NCI-H524 (cell line): ENCODE measurements around the gene NPW.
"Not testable (repeated sequence)": the region's sequence is repeated elsewhere in the genome, so short reads cannot be mapped to it uniquely, and the experiment has no call there.

Experiments
- DNase-seq, 2 experiments: peaks; one replicate each; lab custom pipeline; 2025; lab: John Stamatoyannopoulos, UW

The NPW gene

DNA sequence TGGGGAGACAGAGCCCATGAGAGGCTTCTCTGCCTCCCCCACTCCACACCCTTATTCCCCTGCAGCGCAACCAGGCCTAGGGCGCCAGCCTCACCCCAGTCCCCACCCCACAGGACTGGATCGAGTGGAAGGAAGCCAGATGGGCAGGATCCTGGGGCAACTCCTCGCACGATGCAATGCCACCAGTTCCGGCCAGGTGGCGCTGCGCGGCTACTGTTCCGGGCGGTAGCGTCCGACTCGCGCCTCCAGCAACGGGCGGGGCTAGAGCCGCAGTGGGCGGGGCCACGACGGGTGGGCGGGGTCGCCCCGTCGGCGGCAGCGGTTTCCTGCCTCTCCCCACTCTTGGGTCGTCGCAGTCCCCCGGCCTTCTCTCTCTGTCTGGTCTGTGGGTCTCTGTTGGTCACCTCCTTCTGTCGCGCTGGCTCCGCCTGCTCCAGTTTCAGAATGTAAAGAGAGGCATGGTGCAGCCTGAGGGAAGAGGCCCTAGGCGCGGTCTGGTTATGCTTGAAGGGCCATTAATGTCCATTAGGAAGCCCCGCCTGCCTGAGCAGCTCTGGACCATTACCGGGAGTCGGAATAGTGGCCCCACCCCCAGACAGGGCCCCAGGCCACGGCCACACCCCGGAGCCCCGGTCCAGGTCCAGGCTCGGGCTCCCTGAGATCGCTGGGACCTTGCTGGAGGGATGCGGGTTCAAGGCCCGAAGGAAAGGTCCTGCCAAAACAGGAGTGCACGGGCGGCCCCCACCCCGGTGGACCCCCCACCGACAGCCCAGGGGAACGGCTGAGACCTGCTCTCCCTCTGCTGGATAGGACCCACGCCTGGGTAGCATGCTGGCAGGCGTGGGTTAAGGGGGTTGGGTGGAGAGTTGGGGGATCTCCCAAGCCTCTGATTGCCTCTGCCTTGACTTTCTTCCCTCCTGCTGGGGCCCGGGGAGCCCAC, 3.8 kb downstream of the NPW start:
- peak; percentile 65 to 94 for DNase-seq

- no peak for DNase-seq
Observed at GRCh38 chr16:2024032-2024420, 4.4 kb downstream of the NPW start.

- no peak for DNase-seq
Observed at GRCh38 chr16:2025251-2025650, 5.7 kb downstream of the NPW start.

GRCh38 chr16:2025878-2026460, 6.4 kb downstream of the NPW start:
- no peak for DNase-seq

DNA sequence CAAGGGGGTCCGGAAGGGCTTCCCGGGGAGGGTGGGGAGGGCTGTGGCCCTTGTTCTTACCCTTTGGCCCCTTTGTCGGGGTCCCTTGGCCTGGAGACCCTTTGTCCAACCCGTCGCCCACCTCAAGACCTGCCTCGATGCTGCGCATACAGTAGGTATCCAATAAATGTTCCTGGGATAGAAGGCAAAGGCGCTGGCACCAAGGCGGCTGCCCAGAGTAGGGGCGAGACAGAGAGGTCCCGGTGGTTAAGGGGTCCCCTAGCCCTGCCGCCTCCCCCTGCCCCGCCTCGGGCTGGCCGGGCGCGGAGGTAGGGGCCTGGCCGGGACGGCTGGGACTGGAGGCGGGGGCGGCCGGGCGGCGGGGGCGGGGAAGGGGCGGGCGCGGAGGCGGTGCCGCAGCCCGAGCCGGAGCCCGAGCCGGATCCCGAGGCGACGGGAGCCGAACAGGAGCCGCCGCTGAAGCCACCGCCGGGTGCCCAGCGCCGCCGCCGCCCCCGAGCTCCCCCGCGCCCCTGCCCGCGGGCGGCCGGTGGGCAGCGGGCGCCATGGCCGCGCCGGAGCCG, 7.0 kb downstream of the NPW start, which contains the start of gene NHERF2:
TSS of gene NHERF2 (plus strand) at position 442 of the 563 bp plus-strand sequence. CDS start at position 546, 104 bp downstream.
- peak in 1 of 2 experiments; percentile 28 for DNase-seq

- peak in 1 of 2 experiments; percentile 42 for DNase-seq
Observed at GRCh38 chr16:2027024-2028010, 7.7 kb downstream of the NPW start.

DNA sequence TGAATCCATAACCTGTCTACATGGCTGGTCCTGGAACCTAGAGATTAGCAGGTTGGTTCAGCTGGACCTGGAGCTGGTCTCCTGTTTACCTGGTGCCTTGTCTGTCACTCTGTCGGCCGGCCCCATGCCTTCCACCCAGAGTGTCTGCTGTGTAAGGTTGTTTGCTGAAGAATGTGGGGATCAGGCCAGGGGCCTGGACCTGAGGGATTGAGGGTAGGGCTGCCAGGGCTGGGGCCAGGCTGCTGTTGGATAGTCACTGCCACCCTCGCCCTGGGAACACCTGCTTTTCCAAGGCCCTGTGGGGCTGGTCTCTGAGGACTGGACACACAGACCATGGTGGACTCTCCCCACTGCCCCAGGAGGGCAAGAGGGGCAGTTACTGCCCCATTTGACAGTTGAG, 8.6 kb downstream of the NPW start:
- no peak for DNase-seq

- DNase-seq, result no peak
Observed at GRCh38 chr16:2028620-2029220, 9.1 kb downstream of the NPW start.

GRCh38 chr16:2029350-2029749, 9.8 kb downstream of the NPW start:
- no peak for DNase-seq

DNA sequence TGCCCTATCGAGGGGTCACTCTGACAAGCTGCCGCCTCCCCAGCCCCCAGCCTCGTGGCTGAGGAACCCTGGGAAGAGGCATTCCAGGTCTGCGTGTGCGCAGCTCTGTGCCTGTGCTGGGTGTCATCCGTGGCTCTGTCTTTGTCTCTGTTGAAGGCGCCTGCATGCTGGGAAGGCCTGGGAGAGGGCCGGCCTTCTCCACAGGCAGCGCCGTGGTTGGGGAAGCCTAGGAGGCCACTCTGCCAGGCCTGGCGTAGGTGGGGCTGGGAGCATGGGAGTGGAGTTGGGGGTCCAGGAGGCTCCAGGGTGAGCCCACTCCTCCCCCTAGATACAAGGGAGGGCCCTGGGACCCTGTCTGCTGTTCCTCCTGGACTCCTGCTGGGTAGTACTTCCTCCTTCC, 10.5 kb downstream of the NPW start:
- no peak for DNase-seq

DNA sequence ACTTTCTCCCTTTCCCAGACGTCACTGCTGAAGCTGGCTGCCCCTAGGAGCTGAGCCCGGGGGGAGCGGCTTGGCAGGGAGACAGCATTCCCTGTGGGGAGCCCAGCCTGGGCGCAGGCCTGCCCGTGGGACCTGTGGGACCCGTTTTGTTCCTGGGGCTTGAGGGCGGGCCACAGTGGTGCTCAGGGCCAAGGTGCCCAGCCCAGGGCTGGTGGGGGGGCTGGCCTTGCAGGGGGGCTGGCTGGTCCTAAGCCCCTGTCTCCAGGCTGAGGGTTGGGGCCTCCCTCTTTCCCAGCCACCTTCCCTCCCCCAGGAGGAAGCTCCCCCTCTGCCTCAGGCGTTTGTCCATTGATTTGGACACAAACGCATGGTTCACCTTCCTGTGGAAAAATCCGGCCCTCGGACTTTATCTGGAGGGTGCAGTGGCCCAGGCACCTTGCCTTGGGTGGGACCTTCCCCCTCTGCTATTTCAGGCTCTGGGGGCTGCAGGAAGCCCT, 11.5 kb downstream of the NPW start:
- no peak for DNase-seq

- no peak for DNase-seq
Observed at GRCh38 chr16:2032285-2033056, 12.9 kb downstream of the NPW start.

DNA sequence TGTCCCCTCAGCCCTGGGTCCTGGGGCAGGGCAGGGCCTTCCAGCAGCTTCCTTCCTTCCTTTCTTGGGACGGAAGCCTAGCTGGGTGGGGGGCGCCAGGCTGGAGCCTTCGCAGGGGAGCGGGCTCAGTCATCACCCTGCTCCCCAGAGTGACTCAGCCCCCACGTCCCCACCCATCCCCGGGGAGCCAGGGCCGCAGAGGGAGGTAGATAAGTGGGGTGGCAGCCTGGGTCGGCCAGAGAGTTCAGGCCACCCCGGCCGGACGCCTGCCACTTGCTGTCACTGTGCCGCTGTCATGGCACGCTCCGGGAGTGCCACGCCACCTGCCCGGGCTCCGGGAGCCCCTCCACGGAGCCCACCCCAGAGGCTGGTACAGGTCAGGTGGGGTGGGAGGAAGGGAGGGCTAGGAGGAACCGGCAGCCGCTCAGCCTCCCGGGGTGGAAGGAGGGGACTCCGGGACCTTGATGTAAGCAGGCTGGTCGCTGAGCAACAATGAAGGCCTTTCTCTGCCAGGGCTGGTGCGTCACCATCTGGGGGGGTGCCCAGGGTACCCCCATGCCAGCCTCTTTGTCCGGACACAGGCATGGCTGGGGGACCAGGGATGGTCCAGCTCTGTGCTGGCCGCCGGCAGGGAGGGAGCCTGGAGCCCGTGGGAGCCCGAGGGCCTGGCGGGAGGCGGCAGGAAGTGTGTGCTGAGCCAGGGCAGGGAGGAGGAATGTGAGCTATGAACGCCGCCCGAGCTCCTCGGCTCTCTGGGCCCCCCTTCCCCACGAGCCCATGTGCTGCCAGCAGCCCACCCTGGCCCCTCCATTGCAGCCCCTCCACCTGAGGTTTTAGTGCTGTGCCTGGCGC, 13.7 kb downstream of the NPW start:
- no peak for DNase-seq

DNA sequence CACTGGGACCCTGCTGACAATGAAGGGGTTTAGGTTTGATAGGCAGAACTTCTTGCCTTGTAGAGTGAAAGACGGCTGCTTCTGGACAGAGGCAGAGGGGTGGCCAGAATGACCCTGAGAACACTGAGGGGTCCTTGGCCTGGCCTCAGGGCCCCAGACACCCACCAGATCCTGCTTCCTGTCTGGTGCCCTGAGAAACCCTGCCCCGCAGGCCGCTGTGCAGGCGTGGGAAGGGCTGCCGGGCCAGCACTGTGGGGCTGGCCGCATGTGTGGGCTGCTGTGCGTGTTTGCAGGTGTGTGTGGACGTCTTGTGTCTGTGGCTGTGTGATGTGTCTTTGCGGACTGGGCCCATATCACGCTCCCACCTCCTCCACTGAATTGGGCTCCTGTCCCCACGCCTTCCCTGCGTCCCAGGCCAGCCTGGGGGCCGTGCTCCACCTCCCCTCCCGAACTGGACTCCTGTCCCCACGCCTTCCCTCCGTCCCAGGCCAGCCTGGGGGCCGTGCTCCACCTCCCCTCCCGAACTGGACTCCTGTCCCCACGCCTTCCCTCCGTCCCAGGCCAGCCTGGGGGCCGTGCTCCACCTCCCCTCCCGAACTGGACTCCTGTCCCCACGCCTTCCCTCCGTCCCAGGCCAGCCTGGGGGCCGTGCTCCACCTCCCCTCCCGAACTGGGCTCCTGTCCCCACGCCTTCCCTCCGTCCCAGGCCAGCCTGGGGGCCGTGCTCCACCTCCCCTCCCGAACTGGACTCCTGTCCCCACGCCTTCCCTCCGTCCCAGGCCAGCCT, 14.5 kb downstream of the NPW start:
- not testable (repeated sequence) for DNase-seq

- DNase-seq, result no peak
Observed at GRCh38 chr16:2034696-2035430, 15.3 kb downstream of the NPW start.

DNA sequence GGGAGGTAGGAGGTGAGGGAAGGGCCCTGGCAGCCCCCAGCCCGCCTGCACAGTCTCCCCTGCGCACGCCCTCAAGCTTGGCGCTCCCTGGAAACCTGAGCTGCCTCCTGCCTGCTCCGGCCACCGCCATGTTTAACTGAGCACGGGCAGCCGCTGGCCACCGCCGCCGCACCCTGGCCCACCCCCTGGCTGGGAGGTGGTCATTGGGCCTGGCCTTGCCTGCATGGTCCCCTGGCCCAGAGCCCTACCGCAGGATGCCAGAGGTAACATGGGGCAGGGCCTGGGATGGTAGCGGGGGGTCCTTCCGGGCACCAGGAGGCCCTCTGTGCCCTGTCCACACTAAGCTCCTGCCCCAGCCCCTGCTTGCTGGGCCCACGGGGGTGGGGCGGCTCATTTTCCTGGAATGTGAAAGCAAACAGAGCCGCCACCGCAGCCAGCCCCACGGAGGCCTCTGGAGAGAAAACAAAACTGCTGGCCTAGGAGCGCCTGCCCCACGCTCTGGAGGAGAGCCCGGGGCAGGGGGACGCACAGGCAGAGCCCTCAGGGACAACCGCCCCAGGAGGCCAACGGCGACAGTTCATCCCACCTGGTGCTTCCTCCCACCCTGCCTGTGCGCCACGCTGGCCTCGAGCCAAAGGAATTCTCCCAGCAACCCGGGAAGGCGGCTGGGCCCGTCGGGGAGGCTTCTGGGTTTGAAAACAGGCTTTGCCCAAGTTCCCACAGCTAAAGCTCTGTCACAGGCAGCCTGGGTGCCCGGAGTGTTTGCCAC, 16.0 kb downstream of the NPW start:
- DNase-seq, result peak in 1 of 2 experiments; percentile 50
